IPS-20b (cell line): ENCODE measurements around the gene SUFU.
"Not testable (repeated sequence)": the region's sequence is repeated elsewhere in the genome, so short reads cannot be mapped to it uniquely, and the experiment has no call there.

Experiments
- H3K27ac ChIP-seq: one replicate; pipeline ENCODE4 v1.5.1; 2013; ENCODE audit warnings: low read length
- H3K27me3 ChIP-seq: 2 replicates; pipeline ENCODE4 v1.6.1; 2013; ENCODE audit warnings: mild to moderate bottlenecking, low read length, inconsistent platforms; ENCODE audit not compliant: insufficient read depth
- H3K36me3 ChIP-seq: 2 replicates; pipeline ENCODE4 v1.6.1; 2013; ENCODE audit warnings: low read depth, mild to moderate bottlenecking, inconsistent platforms, low read length, moderate library complexity; ENCODE audit not compliant: insufficient read depth
- H3K4me1 ChIP-seq: 2 replicates; pipeline ENCODE4 v1.6.1; 2013; ENCODE audit warnings: mild to moderate bottlenecking, control low read depth, inconsistent platforms, low read length, moderate library complexity; ENCODE audit not compliant: insufficient read depth
- H3K4me3 ChIP-seq: 2 replicates; pipeline ENCODE4 v1.5.1; 2013; ENCODE audit warnings: mild to moderate bottlenecking, low read length, inconsistent platforms
- H3K9ac ChIP-seq: 2 replicates; pipeline ENCODE4 v1.6.1; 2013; ENCODE audit warnings: low read depth, mild to moderate bottlenecking, inconsistent platforms, low read length, moderate library complexity
- H3K9me3 ChIP-seq: 2 replicates; pipeline ENCODE4 v1.6.1; 2013; ENCODE audit warnings: mild to moderate bottlenecking, low read depth, low read length, inconsistent platforms; ENCODE audit not compliant: insufficient read depth

The SUFU gene

GRCh38 chr10:102503264-102504178 lies at the start of gene SUFU:
SUFU (plus strand) TSS chr10:102503972; CDS start chr10:102504153, 181 bp downstream.
- peak within 1 kb of the TSS; percentile 90 for H3K4me3 ChIP-seq
- peaks cover 5% of the 10 kb centered on the region for H3K4me1 ChIP-seq
- H3K36me3 ChIP-seq = peaks cover 6% of the 10 kb centered on the region
- H3K9ac ChIP-seq = peak within 1 kb of the TSS; percentile 69
- peaks cover 15% of the 10 kb centered on the region for H3K27me3 ChIP-seq
- no peak within 1 kb of the TSS for H3K27ac ChIP-seq
- H3K9me3 ChIP-seq = no peaks in the 10 kb centered on the region

- H3K27ac ChIP-seq, H3K27me3 ChIP-seq, H3K9me3 ChIP-seq: not testable (repeated sequence)
- Histone ChIP-seq H3K4me3 (peak overlapping the region; percentile 6; the same call in 1 of the 2 replicates), H3K9ac (0 out of 2 replicates have a peak overlapping the region, but pooled peaks have one; percentile 23), H3K4me1 (peaks cover 32% of the 10 kb centered on the region), H3K36me3 (peaks cover 22% of the 10 kb centered on the region)
Measured at GRCh38 chr10:102454662-102455487, 48.9 kb upstream of the SUFU start.

GRCh38 chr10:102455893-102456471 lies 47.8 kb upstream of the SUFU start:
- Histone ChIP-seq H3K4me1 (peaks cover 32% of the 10 kb centered on the region), H3K4me3 (no peak overlapping the region), H3K27ac (no peak overlapping the region), H3K9ac (no peak overlapping the region), H3K9me3 (no peaks in the 10 kb centered on the region), H3K27me3 (no peaks in the 10 kb centered on the region), H3K36me3 (peaks cover 22% of the 10 kb centered on the region)

GRCh38 chr10:102457591-102458150 lies 46.1 kb upstream of the SUFU start:
- Histone ChIP-seq H3K4me1 (peaks cover 33% of the 10 kb centered on the region), H3K36me3 (peaks cover 16% of the 10 kb centered on the region), H3K27me3 (peaks cover 13% of the 10 kb centered on the region), H3K27ac (no peak overlapping the region), H3K9ac (no peak overlapping the region), H3K9me3 (no peaks in the 10 kb centered on the region), H3K4me3 (no peak overlapping the region)

GRCh38 chr10:102458656-102459055 lies 45.1 kb upstream of the SUFU start:
- no peaks in the 10 kb centered on the region for H3K9me3 ChIP-seq
- peaks cover 10% of the 10 kb centered on the region for H3K36me3 ChIP-seq
- H3K4me1 ChIP-seq = peaks cover 32% of the 10 kb centered on the region
- H3K4me3 ChIP-seq = no peak overlapping the region
- H3K9ac ChIP-seq = no peak overlapping the region
- peaks cover 23% of the 10 kb centered on the region for H3K27me3 ChIP-seq
- H3K27ac ChIP-seq = no peak overlapping the region

GRCh38 chr10:102460836-102461186 lies 43.0 kb upstream of the SUFU start:
- Histone ChIP-seq H3K9me3 (no peaks in the 10 kb centered on the region), H3K27ac (peak overlapping the region; percentile 20), H3K27me3 (peaks cover 25% of the 10 kb centered on the region), H3K4me3 (peak overlapping the region; percentile 89), H3K4me1 (peaks cover 20% of the 10 kb centered on the region), H3K36me3 (peaks cover 8% of the 10 kb centered on the region), H3K9ac (peak overlapping the region; percentile 80; the same call in 1 of the 2 replicates)

GRCh38 chr10:102461187-102462054 lies 42.4 kb upstream of the SUFU start:
- Histone ChIP-seq H3K9ac (peak overlapping the region; percentile 80; the same call in 1 of the 2 replicates), H3K27ac (peak overlapping the region; percentile 20), H3K36me3 (peaks cover 2% of the 10 kb centered on the region), H3K4me3 (peak overlapping the region; percentile 89), H3K9me3 (no peaks in the 10 kb centered on the region), H3K4me1 (peaks cover 15% of the 10 kb centered on the region), H3K27me3 (peaks cover 25% of the 10 kb centered on the region)

- Histone ChIP-seq H3K9me3 (no peaks in the 10 kb centered on the region), H3K4me1 (peaks cover 15% of the 10 kb centered on the region), H3K36me3 (no peaks in the 10 kb centered on the region), H3K9ac (peak overlapping the region; percentile 66; the same call in 1 of the 2 replicates), H3K4me3 (peak overlapping the region; percentile 89), H3K27ac (no peak overlapping the region), H3K27me3 (peaks cover 25% of the 10 kb centered on the region)
Measured at GRCh38 chr10:102462512-102463054, 41.2 kb upstream of the SUFU start.

GRCh38 chr10:102463983-102464382 lies 39.8 kb upstream of the SUFU start:
- Histone ChIP-seq H3K4me1 (peaks cover 15% of the 10 kb centered on the region), H3K36me3 (no peaks in the 10 kb centered on the region), H3K9me3 (no peaks in the 10 kb centered on the region), H3K9ac (peak overlapping the region; percentile 66; the same call in 1 of the 2 replicates), H3K4me3 (peak overlapping the region; percentile 89; the same call in 1 of the 2 replicates), H3K27me3 (peaks cover 25% of the 10 kb centered on the region), H3K27ac (no peak overlapping the region)

- peaks cover 25% of the 10 kb centered on the region for H3K27me3 ChIP-seq
- H3K4me3 ChIP-seq = no peak overlapping the region
- H3K27ac ChIP-seq = no peak overlapping the region
- H3K9me3 ChIP-seq = no peaks in the 10 kb centered on the region
- H3K4me1 ChIP-seq = peaks cover 15% of the 10 kb centered on the region
- H3K9ac ChIP-seq = no peak overlapping the region
- no peaks in the 10 kb centered on the region for H3K36me3 ChIP-seq
Measured at GRCh38 chr10:102465466-102465865, 38.3 kb upstream of the SUFU start.
